Measurements from ENCODE around the gene FXYD6. TPM values are rescaled to one million over a fixed set of nuclear protein-coding genes. Genes with fewer than 3 reads are reported as not detected.

The FXYD6 gene
- polyA plus RNA-seq, 1 experiment: 21.4 TPM

GRCh38 chr11:117823946-117824420 lies 52.5 kb downstream of the FXYD6 start:
- Histone ChIP-seq H3K27me3 (ENCODE audit: control insufficient read depth, insufficient read depth, low read length) (peaks cover 5% of the 10 kb centered on the region), H3K27ac (ENCODE audit: low read depth, low read length) (no peak overlapping the region), H3K4me3 (ENCODE audit: low read depth, low read length) (no peak overlapping the region), H3K9me3 (ENCODE audit: control insufficient read depth, insufficient read depth, low read length) (no peaks in the 10 kb centered on the region; the same call in 1 of the 2 replicates)
- TF ChIP-seq, protein P1, sequence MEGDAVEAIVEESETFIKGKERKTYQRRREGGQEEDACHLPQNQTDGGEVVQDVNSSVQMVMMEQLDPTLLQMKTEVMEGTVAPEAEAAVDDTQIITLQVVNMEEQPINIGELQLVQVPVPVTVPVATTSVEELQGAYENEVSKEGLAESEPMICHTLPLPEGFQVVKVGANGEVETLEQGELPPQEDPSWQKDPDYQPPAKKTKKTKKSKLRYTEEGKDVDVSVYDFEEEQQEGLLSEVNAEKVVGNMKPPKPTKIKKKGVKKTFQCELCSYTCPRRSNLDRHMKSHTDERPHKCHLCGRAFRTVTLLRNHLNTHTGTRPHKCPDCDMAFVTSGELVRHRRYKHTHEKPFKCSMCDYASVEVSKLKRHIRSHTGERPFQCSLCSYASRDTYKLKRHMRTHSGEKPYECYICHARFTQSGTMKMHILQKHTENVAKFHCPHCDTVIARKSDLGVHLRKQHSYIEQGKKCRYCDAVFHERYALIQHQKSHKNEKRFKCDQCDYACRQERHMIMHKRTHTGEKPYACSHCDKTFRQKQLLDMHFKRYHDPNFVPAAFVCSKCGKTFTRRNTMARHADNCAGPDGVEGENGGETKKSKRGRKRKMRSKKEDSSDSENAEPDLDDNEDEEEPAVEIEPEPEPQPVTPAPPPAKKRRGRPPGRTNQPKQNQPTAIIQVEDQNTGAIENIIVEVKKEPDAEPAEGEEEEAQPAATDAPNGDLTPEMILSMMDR (IDR thresholded peaks at IDR 0.05; ENCODE audit: low read depth, low read length): no peak
- DNase-seq (ENCODE audit: low read depth, low spot score): no peak
- ChIA-PET POLR2A (no interaction called here), CTCF (interaction anchor here (0.6 to 4.5 kb wide), 2 partner anchors 16 to 123 kb away, joined by 3 to 38 read pairs; no protein-coding TSS in a partner anchor)

- Histone ChIP-seq H3K9me3 (ENCODE audit: control insufficient read depth, insufficient read depth, low read length) (no peaks in the 10 kb centered on the region; the same call in 1 of the 2 replicates), H3K27me3 (ENCODE audit: control insufficient read depth, insufficient read depth, low read length) (peaks cover 5% of the 10 kb centered on the region), H3K4me3 (ENCODE audit: low read depth, low read length) (no peak overlapping the region), H3K27ac (ENCODE audit: low read depth, low read length) (no peak overlapping the region)
- no peak for DNase-seq (ENCODE audit: low read depth, low spot score)
- TF ChIP-seq, protein P1 (IDR thresholded peaks at IDR 0.05; ENCODE audit: low read depth, low read length): 0 out of 2 replicates have a peak, but pooled peaks have one; percentile 6
- ChIA-PET POLR2A (no interaction called here), CTCF (interaction anchor here (1.0 to 9.3 kb wide), 3 partner anchors 17 to 124 kb away, joined by 3 to 238 read pairs (median 38); no protein-coding TSS in a partner anchor)
Observed at GRCh38 chr11:117823294-117823945, 53.0 kb downstream of the FXYD6 start.

GRCh38 chr11:117822074-117823033 lies 54.1 kb downstream of the FXYD6 start:
- TF ChIP-seq, protein P1 (IDR thresholded peaks at IDR 0.05; ENCODE audit: low read depth, low read length): peak; percentile 61
- Histone ChIP-seq H3K4me3 (ENCODE audit: low read depth, low read length) (no peak overlapping the region), H3K27ac (ENCODE audit: low read depth, low read length) (no peak overlapping the region), H3K27me3 (ENCODE audit: control insufficient read depth, insufficient read depth, low read length) (peaks cover 5% of the 10 kb centered on the region), H3K9me3 (ENCODE audit: control insufficient read depth, insufficient read depth, low read length) (no peaks in the 10 kb centered on the region; the same call in 1 of the 2 replicates)
- ChIA-PET POLR2A (no interaction called here), CTCF (interaction anchor here (0.7 to 9.3 kb wide), 4 partner anchors 11 to 125 kb away, joined by 3 to 238 read pairs (median 20); no protein-coding TSS in a partner anchor)
- DNase-seq (ENCODE audit: low read depth, low spot score): no peak

DNA sequence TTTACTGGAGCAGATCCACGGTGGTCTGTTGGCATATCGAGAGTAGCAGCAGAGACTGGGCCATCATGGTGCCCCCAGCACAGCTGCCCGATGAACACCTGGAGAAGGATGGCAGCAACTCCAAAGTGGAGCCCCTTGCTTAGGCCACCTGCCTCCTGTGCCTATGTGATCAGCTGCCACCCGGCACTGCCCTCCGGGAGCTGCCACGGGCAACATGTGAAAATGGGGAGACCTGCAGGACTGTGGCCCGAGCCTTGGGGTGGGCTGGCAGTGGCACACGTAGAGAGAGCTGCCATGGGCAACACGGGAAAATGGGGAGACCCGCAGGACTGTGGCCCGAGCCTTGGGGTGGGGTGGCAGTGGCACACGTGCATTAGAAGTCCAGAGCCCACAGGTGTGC lies 55.0 kb downstream of the FXYD6 start:
- TF ChIP-seq, protein P1 (IDR thresholded peaks at IDR 0.05; ENCODE audit: low read depth, low read length): no peak
- no peak overlapping the region for H3K4me3 ChIP-seq (ENCODE audit: low read depth, low read length)
- no peak overlapping the region for H3K27ac ChIP-seq (ENCODE audit: low read depth, low read length)
- DNase-seq (ENCODE audit: low read depth, low spot score): no peak
- CTCF ChIA-PET: interaction anchor here (0.7 to 9.3 kb wide), 5 partner anchors 12 to 232 kb away, joined by 3 to 238 read pairs (median 49); no protein-coding TSS in a partner anchor
- H3K9me3 ChIP-seq (ENCODE audit: control insufficient read depth, insufficient read depth, low read length): no peaks in the 10 kb centered on the region; the same call in 1 of the 2 replicates
- POLR2A ChIA-PET: no interaction called here
- no peaks in the 10 kb centered on the region for H3K27me3 ChIP-seq (ENCODE audit: control insufficient read depth, insufficient read depth, low read length)
